Left kidney (tissue), 2 donors: ENCODE data around the gene JAZF1. TPM values are rescaled to one million over a fixed set of nuclear protein-coding genes. Genes with fewer than 3 reads are reported as not detected.

Experiments
- DNase-seq: peaks from one replicate; pipeline ENCODE4 v3.0.0-alpha.2; 2013
- polyA plus RNA-seq: library from polyadenylated mRNA; unstranded; fragments of 120-200 nt; gene quantifications from one replicate; pipeline ENCODE4 v1.2.1, GENCODE V29; 2013; ENCODE audit not compliant: insufficient read length

JAZF1 gene
- polyA plus RNA-seq, 1 donor: 12.6 TPM

DNA sequence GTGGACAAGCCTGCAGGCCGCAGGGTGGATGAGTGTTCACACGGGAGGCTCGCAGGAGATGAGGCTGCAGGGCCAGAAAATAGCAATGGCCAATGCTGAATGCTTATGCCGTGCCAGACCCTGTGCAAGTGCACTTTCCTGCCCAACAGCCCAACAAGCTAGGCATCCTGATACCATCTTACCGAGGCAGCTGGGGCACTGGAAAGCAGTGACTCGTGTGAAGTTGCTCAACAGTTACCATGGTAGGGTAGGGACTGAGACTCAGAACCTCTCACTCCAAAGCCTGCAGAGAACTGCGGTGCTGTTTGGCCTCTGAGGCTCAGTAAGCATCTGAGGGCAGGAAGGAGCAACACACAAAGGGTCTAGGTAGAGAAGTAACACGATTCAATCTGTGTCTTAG lies 43.7 kb downstream of the JAZF1 start:
- DNase-seq: no peak

DNA sequence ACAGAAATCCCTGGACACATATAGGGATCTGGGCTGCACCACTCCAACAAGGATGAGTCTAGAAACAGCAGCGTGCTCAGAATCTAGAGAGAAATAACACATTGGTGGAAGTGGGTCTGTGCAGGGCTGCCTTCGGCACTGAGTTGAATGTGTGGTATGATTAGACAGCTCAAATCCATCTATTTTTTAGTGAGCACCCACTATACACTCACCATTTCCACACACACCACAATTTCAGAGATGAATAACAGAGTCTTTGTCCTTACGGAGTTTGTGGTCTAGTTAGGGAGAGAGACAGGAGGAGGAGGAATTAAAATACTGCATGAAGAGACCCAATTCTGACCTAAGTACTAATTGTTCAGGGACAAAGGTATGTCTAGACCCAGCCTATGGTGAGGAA lies 44.2 kb downstream of the JAZF1 start:
- DNase-seq: no peak

DNA sequence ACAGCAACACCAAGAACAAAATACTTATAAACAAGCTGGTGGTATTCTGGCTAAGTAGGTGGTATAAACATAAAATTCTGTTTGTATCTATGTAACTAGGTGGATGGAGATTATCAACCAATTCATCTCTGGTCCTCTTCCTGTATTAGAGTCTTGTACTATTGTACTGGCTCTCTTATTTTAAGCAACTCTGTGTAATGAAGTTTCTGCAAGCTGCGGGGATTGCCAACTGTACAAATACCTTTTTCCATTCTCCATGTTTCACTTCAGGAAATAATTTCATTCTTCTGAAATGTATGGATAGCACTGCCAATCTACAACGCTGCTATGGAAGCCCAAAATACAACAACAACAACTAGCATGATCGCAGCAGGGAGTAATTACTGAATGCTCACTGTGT lies 44.8 kb downstream of the JAZF1 start:
- DNase-seq: no peak

DNA sequence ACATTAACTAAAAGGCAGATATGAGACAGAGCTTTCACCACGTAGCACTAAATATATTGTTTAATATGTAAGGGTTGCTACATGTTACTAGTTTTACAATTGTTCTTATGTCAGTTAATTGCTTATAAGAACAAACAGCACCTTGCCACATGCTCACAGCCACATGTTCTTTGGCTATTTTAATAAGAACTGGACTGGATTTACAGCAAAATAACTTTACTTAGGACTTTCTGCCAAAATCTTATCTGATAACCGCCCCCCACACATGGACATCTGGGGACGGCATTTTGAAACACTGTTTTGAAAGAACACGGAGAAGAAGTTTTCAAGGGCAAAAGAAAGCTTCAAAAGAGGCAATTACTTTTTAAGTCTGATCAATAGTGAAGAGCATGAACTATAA lies 45.3 kb downstream of the JAZF1 start:
- DNase-seq: no peak

DNA sequence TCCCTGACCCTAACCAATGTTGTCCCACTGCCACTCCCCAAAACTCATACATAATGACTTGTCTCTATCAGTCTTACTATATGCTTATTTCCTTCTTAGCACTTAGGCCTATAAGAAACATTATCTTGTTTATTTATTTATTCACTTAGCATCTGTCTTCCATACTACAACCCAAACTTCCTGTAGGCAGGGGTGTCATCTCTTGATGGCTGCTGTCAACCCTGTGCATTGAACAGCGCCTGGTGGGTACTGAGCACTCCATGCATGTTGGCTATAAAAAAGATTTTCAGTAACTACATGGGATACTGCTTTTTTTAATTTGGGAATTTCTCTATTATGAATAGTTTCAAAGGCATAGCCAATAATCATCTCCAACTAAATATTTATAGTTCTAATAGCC lies 46.7 kb downstream of the JAZF1 start:
- DNase-seq: no peak

DNA sequence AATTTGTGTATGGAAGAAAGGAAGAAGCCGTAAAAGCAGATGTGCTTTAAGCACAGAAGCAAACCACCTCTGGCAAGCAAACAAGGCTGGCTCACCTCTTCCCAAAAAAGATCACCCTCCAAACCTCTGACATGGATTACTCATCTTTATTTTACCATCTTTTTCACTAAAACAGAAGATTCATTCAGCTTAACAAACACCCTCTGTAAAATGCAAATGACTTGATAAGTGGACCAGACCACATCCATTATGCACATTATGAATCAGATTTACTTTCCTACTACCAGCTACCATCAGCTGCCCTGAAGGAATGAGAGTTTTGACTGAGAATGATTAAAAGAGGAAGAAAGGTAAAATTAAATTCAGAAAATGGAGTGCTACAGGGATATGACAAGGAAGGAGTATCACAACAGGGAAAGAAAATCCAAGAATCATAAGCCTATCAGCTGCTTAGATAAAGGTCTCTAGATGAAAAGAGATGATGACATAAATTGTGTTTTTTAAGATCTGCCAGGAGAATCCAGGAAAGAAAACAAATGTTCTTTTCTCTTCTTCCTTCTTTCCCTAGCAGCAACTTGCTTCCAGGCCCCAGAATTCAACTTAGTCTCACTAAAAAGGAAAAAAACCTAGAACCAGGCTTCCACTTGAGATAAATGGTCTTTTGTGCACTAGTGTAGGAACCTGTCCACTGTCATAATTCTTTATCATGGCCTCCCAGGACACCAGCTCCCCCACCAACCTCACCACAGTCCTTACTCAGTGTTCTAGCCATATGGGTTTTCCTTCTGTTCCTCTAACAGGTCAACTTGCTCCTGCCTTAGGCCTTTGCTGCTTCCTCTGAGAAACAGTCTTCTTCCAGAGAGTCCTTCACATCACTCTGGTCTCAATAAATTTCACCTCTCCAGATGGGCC lies 47.4 kb downstream of the JAZF1 start:
- no peak for DNase-seq

DNA sequence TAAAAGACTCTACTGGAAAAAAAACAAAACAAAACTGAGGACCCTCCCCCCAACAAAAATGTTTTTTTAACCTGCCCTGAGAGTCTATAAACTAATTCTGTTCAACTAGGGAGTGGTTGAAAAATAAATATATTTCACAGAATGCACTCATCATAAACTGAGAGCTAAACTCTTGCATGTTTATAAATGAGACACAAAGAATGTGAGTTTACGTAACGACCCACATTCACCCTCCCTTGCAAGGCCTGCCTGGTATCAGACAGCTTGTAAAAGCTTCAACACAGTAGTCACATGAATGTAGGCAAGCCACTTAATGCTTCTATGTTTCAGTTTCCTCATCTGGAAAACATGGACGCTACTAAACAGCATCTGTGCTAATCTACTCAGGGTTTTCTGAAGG lies 50.3 kb downstream of the JAZF1 start:
- no peak for DNase-seq

DNA sequence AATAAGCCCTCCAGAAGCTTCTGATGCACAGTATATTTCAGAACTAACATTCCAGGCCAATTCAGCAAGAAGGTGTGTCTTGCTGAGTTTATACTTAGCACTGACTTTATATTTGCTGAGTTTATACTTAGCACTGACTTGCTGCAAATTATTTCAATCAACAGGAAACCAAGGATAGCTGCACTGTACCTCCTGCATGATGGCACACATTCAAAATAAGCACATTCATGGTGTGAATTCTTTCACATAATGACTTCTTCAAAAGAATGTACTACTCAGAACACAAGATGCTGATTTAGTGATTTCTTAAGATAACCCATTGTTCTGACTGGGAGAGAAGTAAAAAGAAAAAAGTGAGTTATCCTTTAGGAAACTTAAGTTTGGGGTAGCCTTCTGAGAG lies 52.0 kb downstream of the JAZF1 start:
- DNase-seq: no peak

DNA sequence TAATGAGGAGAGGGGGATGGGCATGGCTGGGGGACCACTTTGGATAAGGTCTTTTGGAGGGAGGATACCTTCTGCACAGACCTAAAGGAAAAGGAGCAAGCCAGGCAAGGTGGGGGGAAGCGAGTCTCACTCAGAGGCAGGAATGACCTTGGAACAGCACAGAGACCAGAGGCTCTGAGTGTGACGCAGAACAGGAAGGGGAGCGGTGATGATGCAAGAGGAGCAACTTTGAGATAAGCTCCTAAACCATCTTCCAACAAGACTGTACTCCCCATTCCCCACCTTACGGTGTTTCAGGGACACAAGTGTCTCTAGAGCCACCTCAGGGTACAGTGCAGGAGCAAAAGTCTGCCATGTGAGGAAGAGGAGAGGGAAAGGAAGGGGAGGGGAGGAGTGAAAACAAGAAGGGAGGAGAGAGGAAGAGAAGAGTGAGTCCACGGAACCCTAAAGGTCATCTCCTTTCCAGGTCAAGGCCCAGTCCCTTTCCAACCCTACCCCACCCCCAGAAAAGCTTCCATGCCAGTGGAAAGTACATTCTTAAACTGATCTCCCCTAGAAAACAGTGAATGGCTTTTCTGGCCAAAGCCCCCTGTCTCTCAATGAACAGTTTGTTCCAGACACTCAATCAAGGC lies 54.1 kb downstream of the JAZF1 start:
- no peak for DNase-seq

DNA sequence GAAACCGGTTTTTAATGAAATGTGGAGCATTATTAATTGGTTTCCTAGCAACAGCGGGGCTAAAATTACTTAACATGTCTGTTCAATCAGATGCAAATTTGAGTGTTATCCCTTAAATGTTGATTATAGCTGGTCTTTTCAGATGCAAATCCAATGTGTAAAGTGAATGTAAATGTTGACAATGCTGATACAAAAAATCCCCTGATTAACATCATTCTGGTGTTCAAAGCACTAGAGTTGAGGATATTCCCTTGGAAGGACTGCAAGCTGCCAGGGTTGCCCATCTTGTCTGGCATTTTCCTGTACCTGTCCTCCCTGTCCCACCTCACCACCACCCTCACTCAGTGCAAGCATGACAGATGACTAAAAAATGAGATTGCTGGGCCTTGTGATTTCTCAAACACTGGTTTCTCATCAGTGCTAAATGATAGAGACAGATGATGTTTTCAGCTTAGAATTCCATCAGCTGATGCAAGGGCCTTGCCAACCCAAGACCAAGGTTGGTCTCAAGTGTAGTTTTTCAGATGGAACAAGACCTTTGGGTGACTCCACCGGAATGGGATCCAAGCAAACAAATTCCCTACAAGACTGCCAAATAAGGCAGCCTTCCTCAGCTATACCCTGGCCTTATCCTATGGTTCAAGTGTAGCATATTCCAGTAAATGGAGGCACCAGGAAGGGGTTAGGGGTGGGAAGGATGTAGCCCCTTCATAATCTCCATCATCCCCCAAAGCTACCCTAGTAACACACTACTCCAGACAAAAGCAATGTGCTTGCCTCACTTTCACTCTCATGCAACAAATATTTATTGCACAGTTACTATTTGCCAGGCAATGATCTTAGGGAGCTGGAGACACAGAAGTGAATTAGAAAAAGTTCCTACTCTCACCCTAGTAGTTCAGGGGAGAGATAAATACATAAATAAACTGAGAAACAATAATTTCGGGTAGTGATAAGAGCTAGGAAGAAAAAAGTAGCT lies 54.9 kb downstream of the JAZF1 start:
- DNase-seq: no peak

DNA sequence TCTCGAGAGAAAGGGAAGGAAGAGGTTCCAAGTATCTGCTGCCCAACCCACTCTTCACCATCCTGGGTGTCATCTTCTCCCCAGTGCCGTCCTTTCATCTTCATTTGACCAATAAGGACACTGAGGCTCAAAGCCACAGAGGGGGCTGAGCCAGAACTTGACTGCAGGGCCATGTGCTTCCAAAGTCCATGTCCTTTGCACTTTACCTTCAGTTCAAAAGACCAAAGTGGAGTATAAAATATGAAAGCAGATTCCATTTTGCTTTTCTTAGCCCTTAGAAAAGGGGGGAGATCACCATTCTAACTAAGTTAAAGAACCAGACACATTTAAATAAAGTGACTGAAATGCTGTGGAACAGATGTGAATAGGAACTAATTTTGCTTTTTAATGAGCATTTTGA lies 56.2 kb downstream of the JAZF1 start:
- no peak for DNase-seq

DNA sequence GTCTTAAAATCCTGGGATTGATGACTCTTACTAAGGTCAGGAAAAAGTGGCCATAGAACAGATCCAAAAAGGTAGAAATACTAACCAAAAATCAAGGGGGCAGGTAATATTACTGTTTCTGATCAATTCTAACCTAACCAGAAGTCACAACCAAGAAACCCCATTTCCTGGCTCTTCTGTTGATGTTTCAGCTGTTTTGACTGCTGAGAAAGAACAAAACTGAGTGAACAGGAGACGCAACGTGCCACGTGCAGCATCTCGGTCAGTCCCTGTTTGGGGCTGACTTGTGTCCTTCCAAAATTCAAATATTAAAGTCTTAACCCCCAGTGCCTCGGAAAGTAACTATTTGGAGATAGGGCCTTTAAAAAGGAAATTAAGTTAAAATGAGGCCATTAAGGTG lies 56.8 kb downstream of the JAZF1 start:
- DNase-seq: no peak

DNA sequence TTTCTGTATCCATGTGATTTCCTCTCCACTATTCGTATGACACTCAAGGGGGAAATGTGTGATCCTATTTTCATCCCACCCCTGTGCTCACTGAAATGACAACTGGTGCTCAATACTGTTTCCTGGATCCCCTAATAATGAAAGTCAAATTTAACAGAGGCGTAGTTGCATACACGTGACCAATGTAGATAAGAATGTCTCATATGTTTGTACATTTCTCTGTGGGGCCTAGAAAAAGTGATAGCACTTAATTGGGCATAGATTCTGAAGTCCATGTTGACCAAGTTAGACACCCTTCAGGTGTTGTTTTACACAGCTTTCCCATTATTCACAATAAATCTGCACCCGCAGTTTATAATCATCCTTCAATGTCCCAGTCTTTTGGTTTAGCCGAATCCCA lies 59.1 kb downstream of the JAZF1 start:
- DNase-seq: no peak

DNA sequence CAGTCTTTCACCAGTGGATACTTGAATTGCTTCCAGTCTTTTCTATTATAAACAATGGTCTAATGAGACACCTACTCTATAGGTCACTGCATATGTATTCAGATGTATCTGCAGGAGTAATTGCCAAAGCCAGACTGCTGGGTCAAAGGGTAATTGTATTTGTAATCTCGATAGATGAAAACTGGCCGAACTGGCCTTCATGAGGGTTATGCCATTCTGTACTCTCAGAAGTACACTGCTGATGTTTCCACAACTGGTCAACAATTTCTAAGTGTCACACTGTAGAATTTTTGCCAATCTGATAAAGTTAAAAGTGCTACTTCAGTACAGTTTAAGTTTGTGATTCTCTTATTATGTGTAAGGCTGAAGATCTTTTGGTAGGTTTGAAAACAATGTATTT lies 64.6 kb downstream of the JAZF1 start:
- no peak for DNase-seq

DNA sequence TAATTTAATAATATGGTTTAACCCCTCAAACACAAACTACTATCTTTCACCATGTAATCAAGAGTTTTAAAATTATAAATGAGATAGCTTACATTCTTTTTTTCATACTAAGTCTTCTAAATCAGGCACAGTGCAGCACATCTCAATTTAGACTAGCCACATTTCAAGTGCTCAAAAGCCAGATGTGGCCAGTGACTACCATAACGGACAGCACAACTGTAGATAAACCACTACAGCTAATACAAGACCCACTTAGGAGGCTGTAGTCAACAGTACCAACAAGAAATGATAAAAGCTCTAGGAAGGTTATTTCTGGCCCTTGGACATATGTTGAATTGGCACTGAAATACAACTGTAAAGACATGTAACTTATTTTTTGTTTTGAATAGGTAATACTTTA lies 65.3 kb downstream of the JAZF1 start:
- no peak for DNase-seq

DNA sequence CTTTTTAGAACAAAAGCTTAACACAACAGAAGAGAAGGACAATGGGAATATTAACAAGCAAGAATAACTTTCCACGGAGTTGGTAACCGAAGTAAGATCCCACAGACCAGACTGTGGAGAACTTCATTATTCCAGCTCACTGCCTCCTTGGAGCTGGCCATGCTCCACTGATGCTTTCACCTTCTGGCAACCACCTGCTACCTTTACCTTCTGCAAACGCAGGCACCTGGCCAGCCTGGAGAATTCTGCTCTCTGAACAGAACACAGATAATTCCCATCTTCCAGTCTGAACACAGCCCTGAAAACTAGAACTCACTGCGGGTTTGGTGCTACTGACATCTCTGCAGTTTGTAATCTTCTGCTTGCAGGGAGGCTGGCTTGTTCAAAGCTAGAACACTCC lies 66.5 kb downstream of the JAZF1 start:
- no peak for DNase-seq

DNA sequence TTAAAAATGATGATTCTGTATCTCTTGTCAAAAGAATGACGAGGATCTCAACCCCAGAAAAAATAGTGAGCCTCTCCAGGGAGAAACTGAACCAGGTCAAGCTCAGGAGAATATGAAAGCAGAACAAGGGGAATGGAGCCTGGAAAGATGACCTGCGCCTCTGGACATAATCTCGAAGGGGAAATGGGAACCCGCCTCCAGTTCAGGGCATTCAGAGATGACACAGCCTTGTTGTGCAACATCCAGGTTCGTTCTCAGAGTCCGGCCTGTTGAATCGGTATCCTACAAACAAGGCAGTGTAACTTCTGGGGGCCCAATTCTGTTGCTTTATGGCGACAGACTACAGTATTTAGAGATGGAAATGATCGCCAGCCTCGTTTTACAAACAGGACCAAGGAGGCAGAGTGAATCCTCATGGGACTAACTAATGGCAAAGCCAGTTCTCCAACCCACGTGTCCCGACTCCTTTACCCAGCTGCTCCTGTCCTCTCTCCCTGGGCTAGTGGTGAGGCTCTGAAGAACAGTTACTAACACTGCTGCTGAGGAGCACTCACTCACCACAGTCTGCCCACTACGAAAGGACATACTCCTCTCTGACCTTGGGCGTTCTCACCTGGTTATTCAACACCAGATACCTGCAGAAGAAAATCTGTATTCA lies 67.6 kb downstream of the JAZF1 start:
- DNase-seq: no peak

DNA sequence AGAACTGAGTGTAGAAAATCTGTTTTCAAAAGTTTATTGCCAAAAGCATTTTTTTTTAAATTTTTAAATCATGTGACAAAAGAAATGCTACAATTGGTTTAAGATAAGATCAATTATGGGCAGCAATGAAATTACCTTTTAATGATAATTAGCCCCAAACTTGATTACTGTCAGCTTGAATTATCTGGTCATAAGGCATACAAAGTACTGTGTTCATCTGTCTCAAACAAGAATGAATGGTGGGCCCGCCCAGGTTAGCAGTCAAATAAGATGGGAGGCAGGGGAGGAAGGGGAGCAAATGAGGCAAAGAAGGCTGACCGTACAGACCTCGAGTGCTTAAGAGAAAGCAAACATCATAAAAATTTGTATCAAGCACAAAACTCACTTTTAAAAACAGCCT lies 68.1 kb downstream of the JAZF1 start:
- DNase-seq: no peak

DNA sequence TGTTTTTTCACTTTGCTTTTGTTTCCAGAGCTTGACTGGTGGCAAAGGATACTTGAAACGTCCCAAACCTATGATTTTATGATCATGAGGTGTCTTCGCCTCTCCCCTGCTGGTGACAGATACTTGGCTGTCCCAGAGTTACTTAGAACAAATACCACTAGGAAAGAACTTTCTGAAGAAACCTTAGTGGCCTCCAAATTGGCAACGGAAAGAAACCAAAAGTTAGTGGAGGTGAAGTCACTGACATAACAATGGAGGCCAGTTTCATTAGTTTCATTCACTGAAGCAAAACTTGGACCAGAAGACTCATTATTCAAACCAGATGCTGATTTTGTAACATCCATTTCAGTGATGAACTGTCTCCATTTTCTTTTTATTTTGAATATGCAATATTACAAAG lies 68.6 kb downstream of the JAZF1 start:
- no peak for DNase-seq

DNA sequence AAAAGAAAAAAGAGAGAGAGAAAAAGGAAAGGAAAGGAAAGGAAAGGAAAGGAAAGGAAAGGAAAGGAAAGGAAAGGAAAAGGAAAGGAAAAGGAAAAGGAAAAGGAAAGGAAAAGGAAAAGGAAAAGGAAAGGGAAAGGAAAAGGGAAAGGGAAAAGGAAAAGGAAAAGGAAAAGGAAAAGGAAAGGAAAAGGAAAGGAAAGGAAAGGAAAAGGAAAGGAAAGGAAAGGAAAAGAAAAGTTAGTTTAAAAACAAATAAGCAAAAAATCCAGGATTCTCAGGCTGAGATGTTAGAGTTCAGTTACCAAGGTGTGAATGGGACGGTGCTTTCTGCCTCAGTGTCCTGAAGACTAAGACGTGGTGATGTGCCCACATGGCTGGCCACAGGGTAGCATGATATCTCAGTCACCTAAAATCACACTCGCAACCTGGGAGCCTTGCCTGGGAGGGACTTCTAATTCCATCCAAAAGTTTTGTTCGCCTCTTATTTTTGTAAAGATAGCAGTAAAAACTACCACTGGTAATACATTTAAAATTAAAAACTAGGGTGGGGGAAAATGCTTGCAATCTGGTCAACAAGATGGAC lies 70.1 kb downstream of the JAZF1 start:
- no peak for DNase-seq

DNA sequence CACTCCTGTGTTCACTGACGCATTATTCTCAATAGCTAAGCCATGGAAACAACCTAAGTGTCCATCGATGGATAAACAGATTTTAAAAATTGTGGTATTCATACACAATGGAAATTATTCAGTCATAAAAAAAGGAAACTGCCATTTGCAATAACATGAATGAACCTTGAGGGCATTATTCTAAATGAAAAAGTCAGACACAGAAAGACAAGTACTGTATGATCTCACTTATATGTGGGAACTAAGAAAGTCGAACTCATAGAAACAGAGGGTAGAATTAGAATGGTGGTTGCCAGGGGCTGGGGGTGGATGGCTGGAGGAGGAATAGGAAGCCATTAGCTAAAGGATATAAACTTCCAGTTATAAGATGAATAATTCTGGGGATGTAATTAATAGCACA lies 71.8 kb downstream of the JAZF1 start:
- DNase-seq: no peak

DNA sequence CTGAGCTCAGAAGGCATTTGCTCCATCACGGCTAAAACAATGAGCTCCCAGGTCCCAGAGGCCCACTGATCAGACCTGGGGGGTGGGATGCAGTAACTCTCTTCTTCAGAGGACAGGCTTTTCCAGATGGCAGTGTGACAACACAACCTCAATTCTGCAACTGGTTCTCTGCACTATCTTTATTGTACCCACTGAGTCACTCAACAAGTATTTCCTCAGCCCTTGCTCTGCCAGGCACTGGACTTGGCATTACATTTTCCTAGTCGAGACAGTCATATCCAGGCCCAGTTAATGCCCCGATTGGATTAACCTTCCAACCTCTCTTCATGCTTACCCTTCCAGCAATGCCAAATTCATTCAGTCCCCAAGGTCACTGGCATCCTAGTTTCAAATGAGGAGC lies 72.6 kb downstream of the JAZF1 start:
- no peak for DNase-seq
